Panc1 (cell line): ENCODE data around the gene INTS6. TPM values are rescaled to one million over a fixed set of nuclear protein-coding genes. Genes with fewer than 3 reads are reported as not detected.

Experiments
- ATAC-seq: fragments of 200-7000 bp; cut with Tn5 transposase; 2 replicates; pipeline ENCODE4 v1.9.1; 2020; ENCODE audit warnings: mild to moderate bottlenecking, moderate library complexity
- BruUV-seq: library from RNA; stranded (reverse); fragments of 400-500 nt; replicated peaks from 2 replicates; lab custom pipeline; 2021; lab: Mats Ljungman, UMichigan
- CTCF ChIA-PET: fragments of 300-600 bp; sonication (Branson Sonifier 250); formaldehyde crosslinking; loops from one replicate; lab custom pipeline; 2022; ENCODE audit warnings: antibody characterized with exemption; lab: Charles Lee
- POLR2A ChIA-PET: fragments of 300-600 bp; sonication (Branson Sonifier 250); formaldehyde crosslinking; loops from one replicate; lab custom pipeline; 2022; ENCODE audit warnings: antibody characterized with exemption; lab: Charles Lee
- DNase-seq: peaks from one replicate; pipeline ENCODE4 v3.0.0-alpha.2; 2010; ENCODE audit warnings: low read depth, low spot score
- H3K27ac ChIP-seq: 2 replicates; pipeline ENCODE4 v1.5.1; 2011; ENCODE audit warnings: mild to moderate bottlenecking, low read length, inconsistent platforms
- H3K27me3 ChIP-seq: fragments of 200-500 bp; sonication (Bioruptor generic); 2 replicates; pipeline ENCODE4 v1.6.0; 2014; ENCODE audit warnings: low read length, inconsistent platforms; ENCODE audit not compliant: control insufficient read depth, insufficient read depth
- H3K36me3 ChIP-seq: fragments of 200-500 bp; sonication (Bioruptor generic); 2 replicates; pipeline ENCODE4 v1.5.1; 2014; ENCODE audit warnings: inconsistent platforms, mild to moderate bottlenecking, low read length, moderate library complexity; ENCODE audit not compliant: control insufficient read depth, insufficient read depth
- H3K4me1 ChIP-seq: 2 replicates; pipeline ENCODE4 v1.5.1; 2011; ENCODE audit warnings: inconsistent platforms, mild to moderate bottlenecking, low read length, moderate library complexity; ENCODE audit not compliant: control insufficient read depth, insufficient read depth
- H3K4me3 ChIP-seq, 2 experiments: 2 replicates each; pipeline ENCODE4 v1.5.1; 2011 to 2012; ENCODE audit warnings: low read depth in 2 of 2, low read length in 2 of 2, mild to moderate bottlenecking in 2 of 2, inconsistent platforms in 1 of 2, moderate library complexity in 1 of 2
- H3K9me3 ChIP-seq: fragments of 200-500 bp; sonication (Bioruptor generic); 2 replicates; pipeline ENCODE4 v1.5.1; 2014; ENCODE audit warnings: low read depth, mild to moderate bottlenecking, inconsistent platforms, low read length, moderate library complexity; ENCODE audit not compliant: control insufficient read depth, insufficient read depth
- CTCF ChIP-seq: fragments of 450-650 bp; IDR thresholded peaks from 2 replicates; pipeline ENCODE4 v1.5.1; 2017; ENCODE audit warnings: mild to moderate bottlenecking
- POLR2AphosphoS5 ChIP-seq: IDR thresholded peaks from 2 replicates; pipeline ENCODE4 v1.6.1; 2012; ENCODE audit warnings: mild to moderate bottlenecking, low read depth, low read length, moderate library complexity
- REST ChIP-seq, 2 experiments: IDR thresholded peaks; 2 replicates each; pipeline ENCODE4 v1.6.1; 2011 to 2012; ENCODE audit warnings: low read depth in 2 of 2, control low read depth in 1 of 2, low read length in 1 of 2, mild to moderate bottlenecking in 1 of 2, moderate library complexity in 1 of 2; ENCODE audit not compliant: insufficient read depth in 1 of 2
- SIN3A ChIP-seq: IDR thresholded peaks from 2 replicates; pipeline ENCODE4 v1.6.1; 2012; ENCODE audit warnings: low read depth, mild to moderate bottlenecking, low read length, moderate library complexity, borderline replicate concordance; ENCODE audit not compliant: insufficient read depth
- TCF7L2 ChIP-seq: IDR thresholded peaks from 2 replicates; pipeline ENCODE4 v1.6.1; 2011; ENCODE audit warnings: mild to moderate bottlenecking, low read depth, low read length, inconsistent platforms
- in situ Hi-C: cut with HindIII; loops from 2 replicates; pipeline ENCODE4 v1.10.0; 2016; ENCODE audit warnings: low sequenced_read_pairs, low pct_unique_long_range_greater_than_20kb
- intact Hi-C: fragments of 100-400 bp; cut with micrococcal nuclease; formaldehyde crosslinking; loops from one replicate; pipeline ENCODE4 v1.10.0; 2022; ENCODE audit not compliant: unreplicated experiment
- total RNA-seq: library from RNA; stranded (reverse); gene quantifications from one replicate; pipeline ENCODE4 v1.2.1, GENCODE V29; 2021; ENCODE audit not compliant: unreplicated experiment

INTS6 gene
- total RNA-seq, 1 experiment from 2014 or later, result 33.2 TPM

GRCh38 chr13:51355217-51355616 lies 97.6 kb downstream of the INTS6 start:
- intact Hi-C loops, result no loop called here
- Histone ChIP-seq H3K27ac (no peak overlapping the region), H3K9me3 (no peaks in the 10 kb centered on the region), H3K36me3 (no peaks in the 10 kb centered on the region; the same call in 1 of the 2 replicates), H3K4me3 (no peak overlapping the region), H3K4me1 (no peaks in the 10 kb centered on the region), H3K27me3 (no peaks in the 10 kb centered on the region)
- no TSS peak for BruUV-seq
- POLR2A ChIA-PET, result no interaction called here
- CTCF ChIA-PET, result no interaction called here
- DNase-seq (no peak), ATAC-seq (no peak)
- in situ Hi-C loops, result no loop called here
- no peak for TF ChIP-seq SIN3A
- no peak for TF ChIP-seq REST (IDR thresholded peaks at IDR 0.05; ENCODE audit: insufficient read depth in 1 of 2, low read depth in 2 of 2, low read length in 1 of 2)
- no peak for TF ChIP-seq CTCF
- TF ChIP-seq TCF7L2, result no peak
- no peak for TF ChIP-seq POLR2AphosphoS5

- in situ Hi-C loops, result no loop called here
- DNase-seq, result no peak
- ATAC-seq, result no peak
- ChIA-PET CTCF (no interaction called here), POLR2A (no interaction called here)
- H3K4me1 ChIP-seq, result no peaks in the 10 kb centered on the region
- no peak overlapping the region for H3K4me3 ChIP-seq
- no peak overlapping the region for H3K27ac ChIP-seq
- intact Hi-C loops, result no loop called here
- no peak for TF ChIP-seq POLR2AphosphoS5
- TF ChIP-seq CTCF, result no peak
- no peak for TF ChIP-seq SIN3A
- TF ChIP-seq TCF7L2, result no peak
- no peak for TF ChIP-seq REST (IDR thresholded peaks at IDR 0.05; ENCODE audit: insufficient read depth in 1 of 2, low read depth in 2 of 2, low read length in 1 of 2)
- H3K27me3 ChIP-seq, result no peaks in the 10 kb centered on the region
- no peaks in the 10 kb centered on the region for H3K36me3 ChIP-seq
- H3K9me3 ChIP-seq, result no peaks in the 10 kb centered on the region
- no TSS peak for BruUV-seq
These were observed 103.8 kb downstream of the INTS6 start for GRCh38 chr13:51349016-51349415.
